LNCaP clone FGC (cell line): Measurements from ENCODE around the gene TGM4.
"Not testable (repeated sequence)": the region's sequence is repeated elsewhere in the genome, so short reads cannot be mapped to it uniquely, and the experiment has no call there.

Experiments used
- DNase-seq: peaks from one replicate; pipeline ENCODE4 v3.0.0-alpha.2; 2011; ENCODE audit warnings: low read depth
- H3K4me3 ChIP-seq: 2 replicates; pipeline ENCODE4 v1.5.1; 2011; ENCODE audit warnings: mild to moderate bottlenecking, low read depth, low read length, control low read depth
- TF ChIP-seq, protein P1 (sequence below): IDR thresholded peaks from 2 replicates; pipeline ENCODE4 v1.5.1; 2012; ENCODE audit warnings: mild to moderate bottlenecking; ENCODE audit not compliant: control insufficient read depth, insufficient read depth; ENCODE audit errors: extremely low read depth

The TGM4 gene

DNA sequence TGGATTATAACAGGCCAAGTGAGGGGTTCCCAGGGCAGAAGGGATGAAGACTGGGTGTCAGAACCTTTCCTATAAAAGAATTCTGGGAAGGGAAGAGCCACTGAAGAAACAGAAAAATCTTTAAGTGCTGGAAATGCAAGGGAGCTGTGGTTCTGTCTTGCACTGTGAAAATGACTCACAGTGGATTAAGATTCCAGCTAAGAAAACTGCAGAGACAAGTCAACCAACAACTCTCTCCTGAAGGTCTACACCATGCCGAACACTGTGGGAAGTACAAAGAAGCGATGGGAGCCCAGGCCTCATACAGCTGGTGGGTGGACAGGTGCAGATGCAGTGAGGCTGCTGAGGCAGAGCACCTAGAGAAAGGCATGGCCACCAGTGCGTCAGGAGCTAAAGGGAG, 73.8 kb downstream of the TGM4 start:
- no peak overlapping the region for H3K4me3 ChIP-seq
- TF ChIP-seq, protein P1, sequence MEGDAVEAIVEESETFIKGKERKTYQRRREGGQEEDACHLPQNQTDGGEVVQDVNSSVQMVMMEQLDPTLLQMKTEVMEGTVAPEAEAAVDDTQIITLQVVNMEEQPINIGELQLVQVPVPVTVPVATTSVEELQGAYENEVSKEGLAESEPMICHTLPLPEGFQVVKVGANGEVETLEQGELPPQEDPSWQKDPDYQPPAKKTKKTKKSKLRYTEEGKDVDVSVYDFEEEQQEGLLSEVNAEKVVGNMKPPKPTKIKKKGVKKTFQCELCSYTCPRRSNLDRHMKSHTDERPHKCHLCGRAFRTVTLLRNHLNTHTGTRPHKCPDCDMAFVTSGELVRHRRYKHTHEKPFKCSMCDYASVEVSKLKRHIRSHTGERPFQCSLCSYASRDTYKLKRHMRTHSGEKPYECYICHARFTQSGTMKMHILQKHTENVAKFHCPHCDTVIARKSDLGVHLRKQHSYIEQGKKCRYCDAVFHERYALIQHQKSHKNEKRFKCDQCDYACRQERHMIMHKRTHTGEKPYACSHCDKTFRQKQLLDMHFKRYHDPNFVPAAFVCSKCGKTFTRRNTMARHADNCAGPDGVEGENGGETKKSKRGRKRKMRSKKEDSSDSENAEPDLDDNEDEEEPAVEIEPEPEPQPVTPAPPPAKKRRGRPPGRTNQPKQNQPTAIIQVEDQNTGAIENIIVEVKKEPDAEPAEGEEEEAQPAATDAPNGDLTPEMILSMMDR: no peak
- no peak for DNase-seq

DNA sequence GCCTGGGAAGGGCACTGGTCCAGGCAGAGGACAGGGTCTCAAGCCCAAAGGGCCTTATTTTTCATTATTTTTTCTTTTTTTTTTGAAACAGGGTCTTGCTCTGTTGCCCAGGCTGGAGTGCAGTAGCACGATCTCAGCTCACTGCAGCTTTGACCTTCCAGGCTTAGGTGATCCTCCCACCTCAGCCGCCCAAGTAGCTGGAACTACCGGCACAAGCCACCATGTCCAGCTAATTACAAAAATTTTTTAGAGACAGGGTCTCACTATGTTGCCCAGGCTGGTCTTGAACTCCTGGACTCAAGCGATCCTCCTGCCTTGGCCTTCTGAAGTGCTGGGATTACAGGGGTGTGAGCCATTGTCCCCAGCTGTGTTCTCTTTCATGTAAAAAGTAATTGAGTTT, 75.4 kb downstream of the TGM4 start:
- not testable (repeated sequence) for H3K4me3 ChIP-seq, DNase-seq

DNA sequence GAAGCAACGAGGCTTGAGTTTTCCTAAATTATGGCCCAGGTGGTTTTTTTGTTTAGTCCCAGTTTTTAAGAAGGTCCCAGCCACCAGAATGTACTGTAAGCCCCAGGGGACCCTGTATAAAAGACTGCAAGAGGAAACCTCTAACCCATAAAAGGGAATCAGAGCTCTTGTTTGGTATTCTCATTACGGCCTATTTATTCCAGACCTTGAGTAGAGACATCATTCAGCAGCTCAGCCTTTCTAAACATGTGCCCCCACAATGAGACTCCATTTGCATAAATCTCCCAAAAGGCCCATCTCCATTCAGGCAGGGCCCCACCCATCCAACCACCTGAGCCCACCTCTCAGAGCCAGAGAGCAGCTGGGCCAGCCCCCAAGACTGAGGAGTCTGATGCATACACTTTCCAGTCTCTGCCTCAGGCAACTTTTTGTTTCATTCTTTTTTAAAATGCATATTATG, 75.9 kb downstream of the TGM4 start:
- no peak overlapping the region for H3K4me3 ChIP-seq
- TF ChIP-seq, protein P1: no peak
- no peak for DNase-seq

DNA sequence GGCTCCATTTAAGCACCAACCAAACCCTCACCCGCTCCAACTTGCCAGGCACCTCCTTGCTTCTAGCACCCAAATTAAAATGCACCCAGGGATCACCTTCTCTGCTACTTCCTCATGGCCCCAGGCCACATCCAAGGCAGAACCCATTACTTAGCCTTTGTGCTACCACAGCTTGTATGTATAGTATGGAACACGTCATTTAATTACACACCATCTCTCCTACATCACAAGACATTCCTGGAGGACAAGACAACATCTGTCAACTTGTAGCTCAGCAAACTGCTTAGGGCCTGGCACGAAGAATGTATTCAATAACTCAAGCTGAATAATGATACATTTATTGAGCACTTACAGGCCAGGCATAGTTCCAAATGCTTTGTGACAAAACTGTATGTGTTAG, 78.3 kb downstream of the TGM4 start:
- TF ChIP-seq, protein P1: no peak
- no peak overlapping the region for H3K4me3 ChIP-seq
- DNase-seq: no peak

GRCh38 chr3:44954304-44954703, 79.9 kb downstream of the TGM4 start:
- no peak for DNase-seq
- TF ChIP-seq, protein P1: no peak

GRCh38 chr3:44954962-44955361, 80.6 kb downstream of the TGM4 start:
- no peak overlapping the region for H3K4me3 ChIP-seq
- DNase-seq: no peak
- TF ChIP-seq, protein P1: no peak

More at GRCh38 chr3:44954304-44954703, 79.9 kb downstream of the TGM4 start:
- no peak overlapping the region for H3K4me3 ChIP-seq

- TF ChIP-seq, protein P1: no peak
- no peak overlapping the region for H3K4me3 ChIP-seq
- DNase-seq: no peak
These were observed 81.5 kb downstream of the TGM4 start for GRCh38 chr3:44955917-44956316.
